ENCODE results near the gene FGFR4.

DNA sequence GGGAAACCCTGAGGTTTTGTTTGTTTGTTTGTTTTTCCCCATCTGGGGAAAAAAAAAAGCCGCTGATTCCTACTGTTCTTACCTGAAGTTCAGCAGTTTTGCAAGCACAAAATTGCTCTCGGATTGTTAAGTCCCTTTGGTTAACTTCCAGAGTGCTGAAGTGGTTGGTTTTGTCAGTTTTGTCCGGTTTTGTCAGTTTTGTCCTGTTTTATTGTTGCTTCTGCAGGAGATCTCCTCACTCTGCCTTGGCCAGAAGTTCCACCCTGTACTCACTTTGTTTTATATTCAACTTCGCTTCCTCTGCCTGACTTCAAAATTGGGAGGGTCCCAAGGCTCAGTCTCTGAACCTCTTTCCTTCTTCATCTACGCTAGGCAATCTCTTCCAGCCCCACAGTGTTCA, 49.8 kb upstream of the FGFR4 start:
- TF ChIP-seq, protein P1, sequence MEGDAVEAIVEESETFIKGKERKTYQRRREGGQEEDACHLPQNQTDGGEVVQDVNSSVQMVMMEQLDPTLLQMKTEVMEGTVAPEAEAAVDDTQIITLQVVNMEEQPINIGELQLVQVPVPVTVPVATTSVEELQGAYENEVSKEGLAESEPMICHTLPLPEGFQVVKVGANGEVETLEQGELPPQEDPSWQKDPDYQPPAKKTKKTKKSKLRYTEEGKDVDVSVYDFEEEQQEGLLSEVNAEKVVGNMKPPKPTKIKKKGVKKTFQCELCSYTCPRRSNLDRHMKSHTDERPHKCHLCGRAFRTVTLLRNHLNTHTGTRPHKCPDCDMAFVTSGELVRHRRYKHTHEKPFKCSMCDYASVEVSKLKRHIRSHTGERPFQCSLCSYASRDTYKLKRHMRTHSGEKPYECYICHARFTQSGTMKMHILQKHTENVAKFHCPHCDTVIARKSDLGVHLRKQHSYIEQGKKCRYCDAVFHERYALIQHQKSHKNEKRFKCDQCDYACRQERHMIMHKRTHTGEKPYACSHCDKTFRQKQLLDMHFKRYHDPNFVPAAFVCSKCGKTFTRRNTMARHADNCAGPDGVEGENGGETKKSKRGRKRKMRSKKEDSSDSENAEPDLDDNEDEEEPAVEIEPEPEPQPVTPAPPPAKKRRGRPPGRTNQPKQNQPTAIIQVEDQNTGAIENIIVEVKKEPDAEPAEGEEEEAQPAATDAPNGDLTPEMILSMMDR (IDR thresholded peaks at IDR 0.05; ENCODE audit: low read depth, low read length): no peak
- no peak for TF ChIP-seq EZH2phosphoT487 (IDR thresholded peaks at IDR 0.05; ENCODE audit: low read depth)
